HG03108 (cell line): ENCODE results near the gene DNAJA3.

Experiments used
- ATAC-seq: cut with Tn5 transposase; IDR thresholded peaks from one replicate; pipeline ENCODE4 v1.9.1; 2021; ENCODE audit warnings: moderate library complexity; ENCODE audit not compliant: unreplicated experiment

The DNAJA3 gene

GRCh38 chr16:4425378-4426020, at the start of gene DNAJA3:
TSS of gene DNAJA3 (plus strand) at chr16:4425868. CDS start at chr16:4425882, 14 bp downstream.
- peak; percentile 84 for ATAC-seq

GRCh38 chr16:4376126-4376892, 49.4 kb upstream of the DNAJA3 start:
- ATAC-seq, result no peak

GRCh38 chr16:4376893-4377572, 48.6 kb upstream of the DNAJA3 start:
- no peak for ATAC-seq

- ATAC-seq, result no peak
These were observed 48.0 kb upstream of the DNAJA3 start for GRCh38 chr16:4377573-4378154.

GRCh38 chr16:4378161-4378666, 47.5 kb upstream of the DNAJA3 start:
- no peak for ATAC-seq

GRCh38 chr16:4378999-4379690, 46.5 kb upstream of the DNAJA3 start:
- ATAC-seq, result no peak

- ATAC-seq, result no peak
These were observed 45.3 kb upstream of the DNAJA3 start for GRCh38 chr16:4380119-4381063.

- no peak for ATAC-seq
These were observed 44.4 kb upstream of the DNAJA3 start for GRCh38 chr16:4381072-4381934.

- ATAC-seq, result no peak
These were observed 43.5 kb upstream of the DNAJA3 start for GRCh38 chr16:4381935-4382794.

- no peak for ATAC-seq
These were observed 42.8 kb upstream of the DNAJA3 start for GRCh38 chr16:4382795-4383357.

GRCh38 chr16:4383591-4384444, 41.9 kb upstream of the DNAJA3 start:
- no peak for ATAC-seq

- ATAC-seq, result no peak
These were observed 41.1 kb upstream of the DNAJA3 start for GRCh38 chr16:4384509-4384942.

- ATAC-seq, result no peak
These were observed 40.4 kb upstream of the DNAJA3 start for GRCh38 chr16:4385066-4385788.

GRCh38 chr16:4385789-4386450, 39.7 kb upstream of the DNAJA3 start:
- ATAC-seq, result no peak

GRCh38 chr16:4386451-4386805, 39.2 kb upstream of the DNAJA3 start:
- no peak for ATAC-seq
